ENCODE data around the gene PRRC2B. TPM values are rescaled to one million over a fixed set of nuclear protein-coding genes. Genes with fewer than 3 reads are reported as not detected.

The PRRC2B gene
- total and polyA plus RNA-seq, 4 donors = 10.3 to 44.3 (median 27.0) TPM

- Histone ChIP-seq H3K27ac (ENCODE audit: low read depth in 1 of 2, low read length in 2 of 2) (no peak overlapping the region), H3K27me3 (ENCODE audit: control insufficient read depth in 4 of 4, insufficient read depth in 4 of 4, low read length in 3 of 4) (no peaks in the 10 kb centered on the region), H3K4me1 (ENCODE audit: control insufficient read depth in 4 of 4, insufficient read depth in 4 of 4, low read length in 3 of 4) (no peaks in the 10 kb centered on the region), H3K9me3 (ENCODE audit: control insufficient read depth in 4 of 4, low read length in 3 of 4) (no peaks in the 10 kb centered on the region), H3K4me3 (ENCODE audit: low read depth in 1 of 3, low read length in 3 of 3) (no peak overlapping the region), H3K9ac (ENCODE audit: low read depth in 1 of 2, low read length in 2 of 2) (no peak overlapping the region), H3K36me3 (ENCODE audit: control insufficient read depth in 4 of 4, insufficient read depth in 3 of 4, low read depth in 1 of 4, low read length in 3 of 4) (peaks cover 41 to 95% (median 73%) of the 10 kb centered on the region in 4 donors)
- 96% methylated on average over 15 of the region's 15 CpGs for WGBS
- TF ChIP-seq, protein P1, sequence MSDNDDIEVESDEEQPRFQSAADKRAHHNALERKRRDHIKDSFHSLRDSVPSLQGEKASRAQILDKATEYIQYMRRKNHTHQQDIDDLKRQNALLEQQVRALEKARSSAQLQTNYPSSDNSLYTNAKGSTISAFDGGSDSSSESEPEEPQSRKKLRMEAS (IDR thresholded peaks at IDR 0.05) = no peak
- TF ChIP-seq RAD21 (IDR thresholded peaks at IDR 0.05) (no peak), NR2F2 (IDR thresholded peaks at IDR 0.05) (no peak), REST (IDR thresholded peaks at IDR 0.05) (no peak), EGR1 (IDR thresholded peaks at IDR 0.05; ENCODE audit: low read depth in 2 of 2) (no peak), YY1 (IDR thresholded peaks at IDR 0.05) (no peak), JUND (IDR thresholded peaks at IDR 0.05) (no peak), ZBTB33 (IDR thresholded peaks at IDR 0.05) (no peak), RXRA (IDR thresholded peaks at IDR 0.05) (no peak), HNF4G (IDR thresholded peaks at IDR 0.05) (no peak), CTCF (IDR thresholded peaks at IDR 0.05; ENCODE audit: low read depth, low read length, missing input control) (no peak), ATF3 (IDR thresholded peaks at IDR 0.05) (no peak), SP1 (IDR thresholded peaks at IDR 0.05) (no peak), FOXA2 (IDR thresholded peaks at IDR 0.05) (no peak), FOXA1 (IDR thresholded peaks at IDR 0.05) (no peak), TAF1 (conservative IDR thresholded peaks at IDR 0.05) (no peak), HNF4A (conservative IDR thresholded peaks at IDR 0.05) (no peak), GABPA (IDR thresholded peaks at IDR 0.05 in 1 of 2, conservative IDR thresholded peaks at IDR 0.05 in 1 of 2) (no peak)
- DNase-seq (ENCODE audit: low spot score) = no peak
Observed at GRCh38 chr9:131484560-131485185, 90.8 kb downstream of the PRRC2B start.

Measured in liver (tissue), 9 donors.